MM.1S (cell line): ENCODE results near the gene SLC6A12.

Experiments used
- DNase-seq: peaks from one replicate; pipeline ENCODE4 v3.0.0-alpha.2; 2015
- H2AFZ ChIP-seq: fragments of 300-600 bp; sonication (generic); 2 replicates; pipeline ENCODE4 v1.6.0; 2016; ENCODE audit warnings: antibody characterized with exemption, low read length
- H3F3A ChIP-seq: fragments of 300-600 bp; sonication (generic); 2 replicates; pipeline ENCODE4 v1.6.1; 2016; ENCODE audit warnings: mild to moderate bottlenecking, antibody characterized with exemption, low read length, moderate library complexity, mixed read lengths; ENCODE audit not compliant: insufficient read depth
- H3K27ac ChIP-seq: fragments of 300-600 bp; sonication (generic); 2 replicates; pipeline ENCODE4 v1.5.1; 2016; ENCODE audit warnings: mild to moderate bottlenecking, low read length
- H3K27me3 ChIP-seq: fragments of 300-600 bp; sonication (generic); replicated peaks from 2 replicates; pipeline ENCODE4 v1.6.0; 2016; ENCODE audit warnings: low read length; ENCODE audit not compliant: insufficient read depth
- H3K36me3 ChIP-seq: fragments of 300-600 bp; sonication (generic); replicated peaks from 2 replicates; pipeline ENCODE4 v1.6.1; 2016; ENCODE audit warnings: mild to moderate bottlenecking, low read length, mixed read lengths; ENCODE audit not compliant: insufficient read depth
- H3K4me1 ChIP-seq: fragments of 300-600 bp; sonication (generic); 2 replicates; pipeline ENCODE4 v1.6.1; 2016; ENCODE audit warnings: low read length, mixed read lengths
- H3K4me2 ChIP-seq: fragments of 300-600 bp; sonication (generic); 2 replicates; pipeline ENCODE4 v1.6.0; 2016; ENCODE audit warnings: low read depth, low read length
- H3K4me3 ChIP-seq: fragments of 300-600 bp; sonication (generic); 2 replicates; pipeline ENCODE4 v1.5.1; 2016; ENCODE audit warnings: low read length, mixed read lengths
- H3K79me2 ChIP-seq: fragments of 300-600 bp; sonication (generic); 2 replicates; pipeline ENCODE4 v1.6.1; 2016; ENCODE audit warnings: mixed run types, low read length, mixed read lengths
- H3K9ac ChIP-seq: fragments of 300-600 bp; sonication (generic); 2 replicates; pipeline ENCODE4 v1.6.1; 2016; ENCODE audit warnings: low read length, mixed read lengths
- H3K9me2 ChIP-seq: fragments of 300-600 bp; sonication (generic); replicated peaks from 2 replicates; pipeline ENCODE4 v1.6.1; 2016; ENCODE audit warnings: mild to moderate bottlenecking, low read length, mixed read lengths; ENCODE audit not compliant: insufficient read depth
- H3K9me3 ChIP-seq: fragments of 300-600 bp; sonication (generic); replicated peaks from 2 replicates; pipeline ENCODE4 v1.6.1; 2016; ENCODE audit warnings: mild to moderate bottlenecking, low read length, mixed read lengths; ENCODE audit not compliant: insufficient read depth
- H4K20me1 ChIP-seq: fragments of 300-600 bp; sonication (generic); 2 replicates; pipeline ENCODE4 v1.6.1; 2016; ENCODE audit warnings: mild to moderate bottlenecking, low read length, moderate library complexity, mixed read lengths; ENCODE audit not compliant: insufficient read depth
- CTCF ChIP-seq: fragments of 300-600 bp; sonication (generic); IDR thresholded peaks from 2 replicates; pipeline ENCODE4 v1.5.1; 2016; ENCODE audit warnings: antibody characterized with exemption, low read length, mixed read lengths
- EZH2 ChIP-seq: fragments of 300-600 bp; sonication (generic); optimal IDR thresholded peaks from 2 replicates; pipeline ENCODE3; 2017; ENCODE audit warnings: low read depth, mild to moderate bottlenecking, antibody characterized with exemption, low read length, mixed read lengths
- EZH2phosphoT487 ChIP-seq: fragments of 300-600 bp; sonication (generic); IDR thresholded peaks from 2 replicates; pipeline ENCODE4 v1.6.1; 2018; ENCODE audit warnings: antibody characterized with exemption, low read length

The SLC6A12 gene

GRCh38 chr12:201361-201760, 12.6 kb downstream of the SLC6A12 start:
- Histone ChIP-seq H3K27me3 (peaks cover 51% of the 10 kb centered on the region), H4K20me1 (no peaks in the 10 kb centered on the region), H3K4me3 (no peak overlapping the region), H3K36me3 (no peaks in the 10 kb centered on the region), H3F3A (no peaks in the 10 kb centered on the region), H2AFZ (no peak overlapping the region), H3K4me1 (no peaks in the 10 kb centered on the region; the same call in 1 of the 2 replicates), H3K79me2 (no peaks in the 10 kb centered on the region), H3K9ac (no peak overlapping the region), H3K9me2 (no peaks in the 10 kb centered on the region), H3K4me2 (no peak overlapping the region), H3K9me3 (no peaks in the 10 kb centered on the region), H3K27ac (no peak overlapping the region)
- no peak for DNase-seq
- no peak for TF ChIP-seq EZH2
- TF ChIP-seq CTCF = no peak
- TF ChIP-seq EZH2phosphoT487 = no peak

DNA sequence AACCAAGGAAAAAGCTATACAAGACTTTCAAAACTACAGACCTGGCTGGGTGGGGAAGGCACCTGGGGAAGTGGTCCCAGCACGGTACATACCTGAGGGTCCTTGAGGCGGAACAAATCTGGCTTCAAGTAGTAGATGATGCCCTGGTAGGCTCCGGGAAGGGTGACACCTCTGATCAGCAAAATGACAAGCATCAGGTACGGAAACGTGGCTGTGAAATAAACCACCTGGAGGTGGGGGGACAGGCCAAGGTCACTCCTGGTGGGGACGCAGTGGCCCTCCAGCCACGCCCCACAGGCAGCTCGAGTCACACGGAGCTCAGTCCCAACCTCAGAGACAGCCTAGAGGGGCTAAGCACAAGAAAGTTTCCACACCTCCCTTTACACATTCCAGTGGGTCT, 15.3 kb downstream of the SLC6A12 start:
- H3K27me3 ChIP-seq = peaks cover 69% of the 10 kb centered on the region
- no peaks in the 10 kb centered on the region for H3K9me3 ChIP-seq
- no peak for TF ChIP-seq CTCF
- TF ChIP-seq EZH2phosphoT487 = no peak
- TF ChIP-seq EZH2 = no peak

GRCh38 chr12:197911-198695, 15.9 kb downstream of the SLC6A12 start:
- Histone ChIP-seq H3K36me3 (no peaks in the 10 kb centered on the region), H3K9me3 (no peaks in the 10 kb centered on the region), H3K4me3 (no peak overlapping the region), H3K4me1 (no peaks in the 10 kb centered on the region), H3K79me2 (no peaks in the 10 kb centered on the region), H3K4me2 (no peak overlapping the region), H3K27ac (no peak overlapping the region), H4K20me1 (no peaks in the 10 kb centered on the region), H3F3A (no peaks in the 10 kb centered on the region), H3K9ac (no peak overlapping the region), H3K9me2 (no peaks in the 10 kb centered on the region), H3K27me3 (peaks cover 75% of the 10 kb centered on the region), H2AFZ (no peak overlapping the region)
- TF ChIP-seq EZH2 (no peak), CTCF (no peak), EZH2phosphoT487 (no peak)
- DNase-seq = no peak

More for the DNA sequence above, 15.3 kb downstream of the SLC6A12 start:
- Histone ChIP-seq H3K36me3 (no peaks in the 10 kb centered on the region), H3K27ac (no peak overlapping the region), H4K20me1 (no peaks in the 10 kb centered on the region), H3K79me2 (no peaks in the 10 kb centered on the region), H3F3A (no peaks in the 10 kb centered on the region), H3K9ac (no peak overlapping the region), H3K4me2 (no peak overlapping the region), H3K9me2 (no peaks in the 10 kb centered on the region), H2AFZ (no peak overlapping the region), H3K4me1 (no peaks in the 10 kb centered on the region), H3K4me3 (no peak overlapping the region)
- DNase-seq = no peak
